ENCODE results near the gene CREB3L2. TPM values are rescaled to one million over a fixed set of nuclear protein-coding genes. Genes with fewer than 3 reads are reported as not detected.
A peak's percentile ranks its signal among the peaks of the same experiment; 100 is the strongest.

CREB3L2 gene
- total RNA-seq, 4 donors from 2014 or later, result 16.4 to 37.0 (median 19.9) TPM

DNA sequence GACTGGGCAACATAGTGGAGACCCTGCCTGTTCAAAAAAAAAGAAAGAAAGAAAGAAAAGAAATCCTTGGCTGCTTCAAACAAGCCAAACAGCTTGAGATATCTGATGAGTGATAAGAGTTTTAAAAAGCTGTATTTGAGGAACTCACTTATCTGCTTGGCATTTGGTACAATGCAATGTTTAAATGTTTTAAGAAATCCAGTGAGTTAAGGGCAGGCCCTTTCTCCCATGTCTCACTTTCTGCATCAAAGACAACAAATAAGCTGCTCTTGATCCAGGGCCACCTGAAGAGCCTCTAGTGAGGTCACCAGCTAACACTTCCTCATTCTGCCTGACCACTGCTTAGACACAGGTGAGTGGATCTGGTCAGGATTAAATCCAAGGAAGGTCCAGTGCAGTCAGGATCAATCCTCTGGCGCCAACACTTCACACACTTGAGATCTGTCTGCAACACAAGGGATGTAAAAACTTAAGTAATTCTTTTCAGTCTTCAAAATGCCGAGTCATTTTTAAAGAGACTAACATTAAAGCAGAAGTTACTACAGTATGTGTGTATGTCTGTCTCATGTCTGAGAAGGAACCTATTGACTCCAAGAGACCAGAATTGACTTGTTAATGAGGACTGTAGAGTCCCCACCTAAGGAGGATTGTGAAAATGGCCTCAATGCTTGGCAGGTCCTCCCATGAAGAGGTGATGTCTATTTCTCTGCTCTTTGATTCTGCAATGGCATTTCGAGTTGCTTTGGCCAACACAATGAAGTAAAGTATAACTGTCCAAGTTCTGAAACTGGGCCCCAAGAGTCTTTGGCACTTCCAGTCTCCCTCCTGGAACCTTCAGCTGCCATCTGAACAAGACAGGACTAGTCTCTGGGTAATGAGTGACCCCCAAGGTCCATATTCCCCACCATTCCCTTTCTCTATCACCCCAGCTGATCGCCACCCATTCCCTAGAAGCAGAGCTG, 43.1 kb downstream of the CREB3L2 start:
- H3K36me3 ChIP-seq, result no peaks in the 10 kb centered on the region
- no peaks in the 10 kb centered on the region for H3K9me3 ChIP-seq
- no peak for DNase-seq
- peaks cover 14 to 31% (median 22%) of the 10 kb centered on the region in 4 donors for H3K4me1 ChIP-seq
- TF ChIP-seq EP300 (IDR thresholded peaks at IDR 0.05; ENCODE audit: low read depth) (no peak), POLR2A (IDR thresholded peaks at IDR 0.05) (no peak), POLR2AphosphoS5 (IDR thresholded peaks at IDR 0.05) (no peak)
- TF ChIP-seq, protein P1, sequence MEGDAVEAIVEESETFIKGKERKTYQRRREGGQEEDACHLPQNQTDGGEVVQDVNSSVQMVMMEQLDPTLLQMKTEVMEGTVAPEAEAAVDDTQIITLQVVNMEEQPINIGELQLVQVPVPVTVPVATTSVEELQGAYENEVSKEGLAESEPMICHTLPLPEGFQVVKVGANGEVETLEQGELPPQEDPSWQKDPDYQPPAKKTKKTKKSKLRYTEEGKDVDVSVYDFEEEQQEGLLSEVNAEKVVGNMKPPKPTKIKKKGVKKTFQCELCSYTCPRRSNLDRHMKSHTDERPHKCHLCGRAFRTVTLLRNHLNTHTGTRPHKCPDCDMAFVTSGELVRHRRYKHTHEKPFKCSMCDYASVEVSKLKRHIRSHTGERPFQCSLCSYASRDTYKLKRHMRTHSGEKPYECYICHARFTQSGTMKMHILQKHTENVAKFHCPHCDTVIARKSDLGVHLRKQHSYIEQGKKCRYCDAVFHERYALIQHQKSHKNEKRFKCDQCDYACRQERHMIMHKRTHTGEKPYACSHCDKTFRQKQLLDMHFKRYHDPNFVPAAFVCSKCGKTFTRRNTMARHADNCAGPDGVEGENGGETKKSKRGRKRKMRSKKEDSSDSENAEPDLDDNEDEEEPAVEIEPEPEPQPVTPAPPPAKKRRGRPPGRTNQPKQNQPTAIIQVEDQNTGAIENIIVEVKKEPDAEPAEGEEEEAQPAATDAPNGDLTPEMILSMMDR (IDR thresholded peaks at IDR 0.05), result no peak
- H3K4me3 ChIP-seq, result no peak overlapping the region
- in situ Hi-C loops (cut with MboI; ENCODE audit: low pct_ligation_motif_present in 1 of 4, low pct_unique_long_range_greater_than_20kb in 1 of 4, low sequenced_read_pairs in 3 of 4) (no loop called here), intact Hi-C loops (cut with DNase I; ENCODE audit: low total_unique reads) (loop anchor here (5.0 kb wide), 1 partner anchor 34 kb away; no protein-coding TSS in a partner anchor)
- peak overlapping the region; percentile 15 to 89 (median 82) for H3K27ac ChIP-seq
- WGBS, 2 donors (ENCODE audit: low coverage in 1 of 2), result 86 to 88% methylated on average over 3 to 4 of the region's 4 CpGs
- H3K27me3 ChIP-seq, result no peaks in the 10 kb centered on the region

DNA sequence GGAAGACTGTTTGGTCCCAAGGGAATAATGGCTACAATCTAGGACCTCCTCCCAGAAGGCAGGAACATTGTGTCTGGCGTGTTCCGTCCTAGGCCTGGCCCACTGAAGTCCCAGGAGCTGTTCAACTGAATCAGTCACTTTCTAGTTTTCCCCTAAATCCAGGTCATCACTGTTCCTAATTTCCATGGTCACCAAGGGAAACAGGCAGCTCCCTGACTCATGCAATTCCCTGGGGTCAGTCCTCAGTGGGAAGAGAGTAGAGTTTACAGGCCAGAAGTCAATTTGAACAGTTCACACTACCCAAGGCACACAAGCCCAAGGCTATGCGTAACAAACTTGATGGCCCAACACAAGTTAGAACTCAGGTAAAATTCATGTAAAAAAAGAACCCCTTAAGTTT, 44.0 kb downstream of the CREB3L2 start:
- Histone ChIP-seq H3K36me3 (no peaks in the 10 kb centered on the region), H3K27me3 (no peaks in the 10 kb centered on the region), H3K27ac (peak overlapping the region; percentile 15 to 89 (median 82)), H3K4me1 (peaks cover 20 to 38% (median 29%) of the 10 kb centered on the region in 4 donors), H3K4me3 (no peak overlapping the region), H3K9me3 (no peaks in the 10 kb centered on the region)
- 93 to 100% methylated on average over 1 to 3 of the region's 3 CpGs for WGBS, 2 donors (ENCODE audit: low coverage in 1 of 2)
- no peak for DNase-seq
- in situ Hi-C loops (cut with MboI; ENCODE audit: low pct_ligation_motif_present in 1 of 4, low pct_unique_long_range_greater_than_20kb in 1 of 4, low sequenced_read_pairs in 3 of 4), result no loop called here
- no peak for TF ChIP-seq POLR2AphosphoS5 (IDR thresholded peaks at IDR 0.05)
- no peak for TF ChIP-seq POLR2A (IDR thresholded peaks at IDR 0.05)
- TF ChIP-seq EP300 (IDR thresholded peaks at IDR 0.05; ENCODE audit: low read depth), result no peak
- TF ChIP-seq, protein P1 (IDR thresholded peaks at IDR 0.05), result no peak
- intact Hi-C loops (cut with DNase I; ENCODE audit: low total_unique reads), result loop anchor here (5.0 kb wide), 1 partner anchor 34 kb away; no protein-coding TSS in a partner anchor

DNA sequence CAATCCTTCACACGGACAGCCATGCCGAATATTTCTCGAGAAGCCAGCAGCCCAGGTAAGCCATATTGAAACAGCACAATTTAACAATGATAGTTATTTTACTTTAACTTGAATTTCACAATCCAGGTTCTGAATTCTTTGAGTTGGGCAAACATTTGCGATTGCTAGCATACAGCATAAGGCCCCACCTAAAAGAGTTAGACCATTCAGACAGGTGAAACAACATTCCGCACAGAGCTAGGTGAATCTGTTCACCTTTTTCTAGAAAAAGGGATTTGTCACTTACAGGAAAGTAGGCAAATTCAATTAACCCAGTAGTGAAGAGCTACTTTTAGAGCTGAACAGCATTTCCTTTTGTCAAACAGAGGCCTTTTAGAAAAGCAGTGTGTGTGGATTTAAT, 45.3 kb downstream of the CREB3L2 start:
- TF ChIP-seq, protein P1 (IDR thresholded peaks at IDR 0.05), result no peak
- no peak for TF ChIP-seq POLR2A (IDR thresholded peaks at IDR 0.05)
- no peak for TF ChIP-seq EP300 (IDR thresholded peaks at IDR 0.05; ENCODE audit: low read depth)
- TF ChIP-seq POLR2AphosphoS5 (IDR thresholded peaks at IDR 0.05), result no peak
- no peaks in the 10 kb centered on the region for H3K27me3 ChIP-seq
- intact Hi-C loops (cut with DNase I; ENCODE audit: low total_unique reads) (loop anchor here (5.0 kb wide), 1 partner anchor 36 kb away; no protein-coding TSS in a partner anchor), in situ Hi-C loops (cut with MboI; ENCODE audit: low pct_ligation_motif_present in 1 of 4, low pct_unique_long_range_greater_than_20kb in 1 of 4, low sequenced_read_pairs in 3 of 4) (no loop called here)
- H3K36me3 ChIP-seq, result no peaks in the 10 kb centered on the region
- H3K4me1 ChIP-seq, result peaks cover 33 to 49% (median 41%) of the 10 kb centered on the region in 4 donors
- DNase-seq, result no peak
- no peak overlapping the region for H3K4me3 ChIP-seq
- WGBS, 2 donors (ENCODE audit: low coverage in 1 of 2), result 89 to 96% methylated on average over 5 of the region's 5 CpGs
- peak overlapping the region; percentile 32 to 89 (median 82) for H3K27ac ChIP-seq
- H3K9me3 ChIP-seq, result no peaks in the 10 kb centered on the region

DNA sequence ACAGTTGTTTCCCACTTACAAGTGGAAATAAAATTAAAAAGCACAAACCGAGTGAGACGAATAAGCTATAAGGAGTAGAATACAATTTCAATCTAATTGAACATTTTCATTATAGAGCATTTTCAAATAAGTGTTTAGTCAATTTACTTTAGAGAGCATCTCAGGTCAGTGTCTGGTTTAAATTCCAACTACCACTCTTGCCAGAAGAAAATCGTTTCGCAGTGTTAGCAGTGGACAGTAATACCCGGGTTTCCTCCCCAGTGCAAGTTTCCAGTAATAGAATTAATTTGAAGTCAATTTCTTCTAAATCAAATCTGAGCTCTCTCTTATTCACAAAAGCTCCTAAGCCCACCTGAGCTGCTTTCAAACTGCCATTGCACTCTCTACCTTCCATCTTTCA, 45.7 kb downstream of the CREB3L2 start:
- in situ Hi-C loops (cut with MboI; ENCODE audit: low pct_ligation_motif_present in 1 of 4, low pct_unique_long_range_greater_than_20kb in 1 of 4, low sequenced_read_pairs in 3 of 4) (no loop called here), intact Hi-C loops (cut with DNase I; ENCODE audit: low total_unique reads) (loop anchor here (5.0 kb wide), 1 partner anchor 36 kb away; no protein-coding TSS in a partner anchor)
- Histone ChIP-seq H3K4me3 (no peak overlapping the region), H3K9me3 (no peaks in the 10 kb centered on the region), H3K4me1 (peaks cover 33 to 49% (median 43%) of the 10 kb centered on the region in 4 donors), H3K36me3 (no peaks in the 10 kb centered on the region), H3K27ac (peak overlapping the region; percentile 80 to 89 (median 82)), H3K27me3 (no peaks in the 10 kb centered on the region)
- TF ChIP-seq EP300 (IDR thresholded peaks at IDR 0.05; ENCODE audit: low read depth), result no peak
- TF ChIP-seq, protein P1 (IDR thresholded peaks at IDR 0.05), result no peak
- no peak for TF ChIP-seq POLR2A (IDR thresholded peaks at IDR 0.05)
- no peak for TF ChIP-seq POLR2AphosphoS5 (IDR thresholded peaks at IDR 0.05)
- 50 to 72% methylated on average over 5 of the region's 5 CpGs for WGBS, 2 donors (ENCODE audit: low coverage in 1 of 2)
- DNase-seq, result no peak
